ENCODE results near the gene RGS2.

- TF ChIP-seq CTCF (IDR thresholded peaks at IDR 0.05): no peak
- TF ChIP-seq POLR2AphosphoS5 (IDR thresholded peaks at IDR 0.05; ENCODE audit: low read depth, low read length): no peak
These were observed 33.2 kb upstream of the RGS2 start for GRCh38 chr1:192775631-192776030.
